HEK293T (cell line): ENCODE results near the gene PYGM.

Source experiments
- CTCF ChIA-PET: fragments of 350-600 bp; formaldehyde crosslinking; extraction: SDS; loops from one replicate; lab custom pipeline; 2021; ENCODE audit warnings: antibody characterized with exemption, inconsistent platforms; lab: Yijun Ruan, JAX
- POLR2A ChIA-PET: fragments of 350-600 bp; formaldehyde crosslinking; extraction: SDS; loops from one replicate; lab custom pipeline; 2020; ENCODE audit warnings: antibody characterized with exemption, inconsistent platforms; lab: Yijun Ruan, JAX
- DNase-seq: peaks from one replicate; pipeline ENCODE4 v3.0.0; 2012; ENCODE audit warnings: mixed read lengths; ENCODE audit errors: extremely low spot score
- ARNT ChIP-seq: fragments of 450-650 bp; IDR thresholded peaks from 2 replicates; pipeline ENCODE4 v1.6.1; 2017; ENCODE audit warnings: mild to moderate bottlenecking
- BHLHE40 ChIP-seq: fragments of 450-650 bp; IDR thresholded peaks from 2 replicates; pipeline ENCODE4 v1.6.1; 2016; ENCODE audit warnings: mild to moderate bottlenecking, moderate library complexity, borderline replicate concordance
- CTBP1 ChIP-seq: fragments of 450-650 bp; IDR thresholded peaks from 2 replicates; pipeline ENCODE4 v1.6.1; 2016; ENCODE audit warnings: borderline replicate concordance
- ELF4 ChIP-seq: fragments of 450-650 bp; IDR thresholded peaks from 2 replicates; pipeline ENCODE4 v1.6.1; 2017; ENCODE audit warnings: antibody characterized with exemption
- FOXA1 ChIP-seq: fragments of 450-650 bp; IDR thresholded peaks from 2 replicates; pipeline ENCODE4 v1.6.1; 2016; ENCODE audit warnings: mild to moderate bottlenecking
- FOXK2 ChIP-seq: fragments of 450-650 bp; IDR thresholded peaks from 2 replicates; pipeline ENCODE4 v1.6.1; 2016; ENCODE audit warnings: mild to moderate bottlenecking
- FOXM1 ChIP-seq: fragments of 450-650 bp; IDR thresholded peaks from 2 replicates; pipeline ENCODE4 v1.6.1; 2017; ENCODE audit warnings: mild to moderate bottlenecking, borderline replicate concordance
- HDGF ChIP-seq: fragments of 450-650 bp; IDR thresholded peaks from 2 replicates; pipeline ENCODE4 v1.6.1; 2017; ENCODE audit warnings: antibody characterized with exemption, borderline replicate concordance
- L3MBTL2 ChIP-seq: fragments of 450-650 bp; conservative IDR thresholded peaks from 2 replicates; pipeline ENCODE4 v1.6.1; 2016; ENCODE audit warnings: mild to moderate bottlenecking
- LEF1 ChIP-seq: fragments of 450-650 bp; IDR thresholded peaks from 2 replicates; pipeline ENCODE4 v1.6.1; 2017; ENCODE audit warnings: mild to moderate bottlenecking, borderline replicate concordance
- NFRKB ChIP-seq: fragments of 450-650 bp; IDR thresholded peaks from 2 replicates; pipeline ENCODE4 v1.6.1; 2016; ENCODE audit warnings: mild to moderate bottlenecking, moderate library complexity
- SP1 ChIP-seq: fragments of 450-650 bp; IDR thresholded peaks from 2 replicates; pipeline ENCODE4 v1.6.1; 2017
- SUZ12 ChIP-seq: fragments of 450-650 bp; IDR thresholded peaks from 2 replicates; pipeline ENCODE4 v1.6.1; 2016; ENCODE audit warnings: mild to moderate bottlenecking
- TARDBP ChIP-seq: fragments of 450-650 bp; IDR thresholded peaks from 2 replicates; pipeline ENCODE4 v1.6.1; 2016
- ZNF384 ChIP-seq: fragments of 450-650 bp; IDR thresholded peaks from 2 replicates; pipeline ENCODE4 v1.6.1; 2016
- TF ChIP-seq, protein P1 (sequence below): fragments of 450-650 bp; IDR thresholded peaks from 2 replicates; pipeline ENCODE4 v1.6.1; 2016

The PYGM gene

DNA sequence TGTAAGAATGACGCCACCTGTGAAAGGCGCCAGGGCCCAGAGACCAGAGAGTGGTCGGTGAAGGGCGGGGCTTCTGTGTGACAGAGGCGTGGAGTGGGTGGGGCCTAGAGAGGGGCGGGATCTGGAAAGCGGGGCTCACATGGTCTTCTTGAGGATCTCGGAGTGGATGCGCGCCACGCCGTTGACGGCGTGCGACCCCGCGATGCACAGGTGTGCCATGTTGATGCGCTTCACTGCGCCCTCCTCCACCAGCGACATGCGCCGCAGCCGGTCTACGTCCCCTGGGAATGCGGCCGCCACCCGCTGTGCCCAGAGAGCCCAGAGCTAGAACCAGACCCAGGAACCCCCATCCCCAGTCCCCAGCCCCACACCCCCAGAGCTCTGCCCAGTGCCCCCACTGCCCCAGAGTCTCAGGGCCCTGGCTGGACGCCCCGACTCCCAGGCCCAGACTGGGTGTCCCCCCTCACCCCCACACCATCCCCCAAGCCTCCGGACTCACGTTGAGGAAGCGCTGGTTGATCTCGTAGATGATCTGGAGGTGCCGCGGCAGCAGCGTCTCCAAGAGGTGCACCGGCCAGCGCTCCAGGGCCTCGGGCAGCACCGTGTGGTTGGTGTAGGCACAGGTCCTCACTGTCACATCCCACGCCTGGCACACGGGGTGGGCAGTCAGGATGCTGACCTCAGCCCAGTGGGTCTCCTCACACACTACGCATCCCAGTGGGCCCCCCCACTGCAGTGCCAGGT lies 6.2 kb downstream of the PYGM start:
- ChIA-PET POLR2A (no interaction called here), CTCF (interaction anchor here (0.7 kb wide), 1 partner anchor 28 kb away, joined by 3 read pairs; no protein-coding TSS in a partner anchor)
- TF ChIP-seq, protein P1, sequence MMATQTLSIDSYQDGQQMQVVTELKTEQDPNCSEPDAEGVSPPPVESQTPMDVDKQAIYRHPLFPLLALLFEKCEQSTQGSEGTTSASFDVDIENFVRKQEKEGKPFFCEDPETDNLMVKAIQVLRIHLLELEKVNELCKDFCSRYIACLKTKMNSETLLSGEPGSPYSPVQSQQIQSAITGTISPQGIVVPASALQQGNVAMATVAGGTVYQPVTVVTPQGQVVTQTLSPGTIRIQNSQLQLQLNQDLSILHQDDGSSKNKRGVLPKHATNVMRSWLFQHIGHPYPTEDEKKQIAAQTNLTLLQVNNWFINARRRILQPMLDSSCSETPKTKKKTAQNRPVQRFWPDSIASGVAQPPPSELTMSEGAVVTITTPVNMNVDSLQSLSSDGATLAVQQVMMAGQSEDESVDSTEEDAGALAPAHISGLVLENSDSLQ: no peak
- TF ChIP-seq BHLHE40 (no peak), CTBP1 (no peak), SUZ12 (no peak), NFRKB (no peak), SP1 (no peak), L3MBTL2 (no peak), FOXK2 (no peak), ZNF384 (no peak), HDGF (no peak), FOXA1 (no peak), TARDBP (no peak)
- no peak for DNase-seq

DNA sequence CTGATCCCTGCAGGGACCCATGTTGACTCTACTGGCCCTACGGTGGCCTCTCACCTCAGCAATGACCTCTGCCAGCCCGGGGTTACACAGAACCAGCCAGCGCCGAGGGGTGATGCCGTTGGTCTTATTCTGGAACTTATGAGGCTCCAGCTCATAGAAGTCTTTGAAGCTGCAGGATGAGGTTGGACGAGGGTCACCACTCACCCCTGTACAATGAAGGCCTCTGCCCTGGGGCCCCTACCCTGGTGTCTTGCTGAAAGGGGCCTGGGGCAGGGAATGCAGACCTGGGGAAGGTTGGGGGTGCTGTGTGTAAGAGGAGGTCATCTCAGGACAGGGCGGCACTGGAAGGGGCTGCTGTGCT lies 6.8 kb downstream of the PYGM start:
- CTCF ChIA-PET: interaction anchor here (0.6 kb wide), 1 partner anchor 27 kb away, joined by 3 read pairs; no protein-coding TSS in a partner anchor
- DNase-seq: no peak
- POLR2A ChIA-PET: no interaction called here
- TF ChIP-seq SP1 (no peak), FOXM1 (no peak), TARDBP (no peak)

DNA sequence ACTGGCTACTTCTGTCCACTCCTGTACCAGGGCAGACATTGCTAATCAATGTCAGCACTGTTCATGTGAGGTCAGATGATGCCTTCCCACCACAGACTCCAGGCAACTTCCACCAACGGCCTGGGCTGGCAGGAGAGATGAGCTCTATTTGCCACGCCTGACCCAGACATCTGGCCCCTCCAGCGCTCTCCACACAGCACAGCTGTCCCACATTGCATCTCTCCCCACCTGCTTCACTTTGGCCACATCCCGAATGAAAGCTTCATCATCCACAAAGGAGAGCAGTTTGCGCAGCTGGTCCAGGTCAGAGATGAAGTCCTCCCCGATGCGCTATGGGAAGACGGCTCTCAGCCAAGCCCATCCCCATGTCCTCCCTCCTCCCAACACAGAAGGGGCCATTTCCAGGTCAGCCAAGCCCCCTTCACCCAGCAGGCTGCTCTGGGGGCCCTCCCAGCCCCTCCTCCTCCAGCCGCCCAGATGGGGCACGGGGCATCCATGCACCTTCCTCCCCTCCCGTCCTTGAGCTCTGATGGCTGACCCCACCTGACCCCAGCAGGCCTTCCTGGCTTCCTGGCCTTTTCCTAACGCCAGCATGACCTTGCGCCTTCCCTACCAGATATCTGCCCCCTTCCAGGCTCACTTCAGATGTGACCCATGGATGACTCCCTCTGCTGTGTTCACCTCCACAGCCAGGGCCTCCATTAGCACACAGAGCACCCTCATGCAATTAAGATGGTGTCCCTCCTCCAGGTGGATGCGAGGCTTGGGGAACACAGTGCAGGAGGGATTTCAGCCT lies 7.4 kb downstream of the PYGM start:
- no peak for TF ChIP-seq FOXA1
- no peak for TF ChIP-seq BHLHE40
- no peak for TF ChIP-seq NFRKB
- TF ChIP-seq ELF4: no peak
- TF ChIP-seq CTBP1: no peak
- ChIA-PET POLR2A (no interaction called here), CTCF (interaction anchor here (0.6 kb wide), 1 partner anchor 27 kb away, joined by 3 read pairs; no protein-coding TSS in a partner anchor)
- DNase-seq: no peak

DNA sequence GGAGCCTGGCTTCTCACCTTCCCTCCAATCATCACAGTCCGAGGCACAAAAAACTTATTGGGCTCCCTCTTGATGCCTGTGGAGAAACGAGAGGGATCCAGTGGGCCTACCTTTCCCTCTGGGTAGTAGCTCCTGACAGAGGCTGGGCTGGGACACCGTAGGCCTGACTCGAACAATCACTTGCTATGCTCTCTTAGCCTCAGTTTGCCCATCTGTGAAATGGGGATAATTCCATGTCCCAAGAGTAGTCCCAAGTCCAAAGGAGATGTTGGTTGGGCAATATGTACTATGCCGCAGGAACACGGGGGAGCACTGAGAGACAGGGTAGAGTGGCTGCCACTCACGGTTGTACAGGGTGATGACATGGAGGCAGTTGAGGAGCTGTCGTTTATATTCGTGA lies 8.2 kb downstream of the PYGM start:
- TF ChIP-seq FOXA1: no peak
- no peak for TF ChIP-seq L3MBTL2
- no peak for TF ChIP-seq TARDBP
- TF ChIP-seq ELF4: no peak
- no peak for TF ChIP-seq NFRKB
- no peak for TF ChIP-seq FOXM1
- no peak for TF ChIP-seq FOXK2
- no peak for TF ChIP-seq LEF1
- no peak for TF ChIP-seq BHLHE40
- no peak for TF ChIP-seq CTBP1
- TF ChIP-seq SUZ12: no peak
- TF ChIP-seq, protein P1: no peak
- no peak for TF ChIP-seq ARNT
- no peak for TF ChIP-seq SP1
- no peak for TF ChIP-seq ZNF384
- TF ChIP-seq HDGF: no peak
- ChIA-PET POLR2A (no interaction called here), CTCF (no interaction called here)
- DNase-seq: no peak

DNA sequence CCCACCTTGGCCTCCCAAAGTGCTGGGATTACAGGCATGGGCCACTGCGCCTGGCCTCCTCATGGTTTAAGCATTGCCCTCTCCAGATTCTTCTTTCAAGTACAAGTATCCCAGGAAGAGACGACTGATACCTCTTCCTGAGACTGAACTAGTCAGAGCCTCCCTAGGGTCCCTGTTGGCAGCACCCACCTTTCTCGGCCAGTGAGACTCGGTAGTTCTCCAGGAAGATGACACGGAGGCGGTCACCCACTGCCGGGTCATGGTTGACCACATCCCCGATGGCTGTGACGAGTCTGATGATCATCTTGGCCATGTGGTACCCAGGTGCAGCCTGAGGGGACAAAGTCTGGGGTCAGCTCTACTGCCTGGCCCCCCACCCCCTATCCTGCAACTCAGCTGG lies 8.6 kb downstream of the PYGM start:
- CTCF ChIA-PET: no interaction called here
- TF ChIP-seq FOXM1 (no peak), SP1 (no peak), ELF4 (no peak), BHLHE40 (no peak), SUZ12 (no peak)
- DNase-seq: no peak
- POLR2A ChIA-PET: no interaction called here

DNA sequence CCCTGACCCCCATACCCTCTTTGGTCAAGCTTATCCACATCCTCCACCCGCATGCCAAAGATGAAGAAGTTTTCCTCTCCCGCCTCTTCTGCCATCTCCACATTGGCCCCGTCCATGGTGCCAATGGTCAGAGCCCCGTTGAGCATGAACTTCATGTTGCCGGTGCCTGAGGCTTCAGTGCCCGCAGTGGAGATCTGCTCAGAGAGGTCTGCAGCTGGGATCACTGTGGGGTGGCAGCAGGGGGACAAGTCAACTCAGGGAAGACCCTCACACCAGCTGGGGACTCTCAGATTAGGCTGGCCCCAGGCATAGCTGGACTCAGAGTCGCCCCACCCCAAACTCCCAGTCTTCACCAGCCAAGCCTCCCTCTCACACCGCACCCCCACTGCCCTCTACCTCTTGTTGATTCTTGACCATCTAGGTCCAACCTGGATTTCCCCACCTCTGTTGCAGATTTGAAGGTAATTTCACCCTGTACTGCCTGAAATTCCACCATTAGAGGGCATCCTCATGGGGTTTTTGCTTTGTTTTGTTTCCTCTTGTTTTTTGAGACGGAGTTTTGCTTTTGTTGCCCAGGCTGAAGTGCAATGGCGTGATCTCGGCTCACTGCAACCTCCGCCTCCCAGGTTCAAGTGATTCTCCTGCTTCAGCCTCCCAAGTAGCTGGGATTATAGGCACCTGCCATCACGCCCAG lies 9.3 kb downstream of the PYGM start:
- POLR2A ChIA-PET: no interaction called here

More for the DNA sequence above, 9.3 kb downstream of the PYGM start:
- DNase-seq: no peak
- TF ChIP-seq ELF4 (no peak), ARNT (no peak), NFRKB (no peak)
- CTCF ChIA-PET: no interaction called here
